ENCODE measurements around the gene FAM107B. TPM values are rescaled to one million over a fixed set of nuclear protein-coding genes. Genes with fewer than 3 reads are reported as not detected.
A peak's percentile ranks its signal among the peaks of the same experiment; 100 is the strongest.

The FAM107B gene
- total and polyA plus RNA-seq, 2 of the 4 experiments (the other 2 are of a cell fraction): 26.4 to 27.1 TPM

- ATAC-seq (ENCODE audit: low read depth): peak; percentile 83
- Histone ChIP-seq H3K4me3 (ENCODE audit: insufficient read depth, low read depth, low read length) (peak overlapping the region; percentile 1; the same call in 1 of the 2 replicates), H3K23ac (ENCODE audit: low read depth, low read length) (peak overlapping the region; percentile 98), H3K4me1 (ENCODE audit: control insufficient read depth, insufficient read depth, low read length) (peaks cover 30% of the 10 kb centered on the region), H3K56ac (ENCODE audit: extremely low read depth, insufficient read depth, low read length) (peak overlapping the region; percentile 95), H3K27ac (ENCODE audit: insufficient read depth, low read length) (peak overlapping the region; percentile 99), H4K91ac (ENCODE audit: insufficient read depth, low read depth, low read length) (peak overlapping the region; percentile 95), H4K8ac (ENCODE audit: low read depth in 2 of 2, low read length in 2 of 2) (peak overlapping the region; percentile 94), H3K9me1 (ENCODE audit: insufficient read depth, low read length) (peaks cover 33% of the 10 kb centered on the region), H3K9me3 (ENCODE audit: control insufficient read depth, insufficient read depth, low read length) (no peaks in the 10 kb centered on the region), H4K20me1 (ENCODE audit: insufficient read depth, low read length) (peaks cover 18% of the 10 kb centered on the region), H2AK5ac (ENCODE audit: low read depth, low read length) (peak overlapping the region; percentile 98), H2BK120ac (ENCODE audit: low read depth, low read length) (peak overlapping the region; percentile 99), H3K79me1 (ENCODE audit: low read depth in 1 of 2, low read length in 2 of 2) (peaks cover 29 to 74% of the 10 kb centered on the region in 2 experiments), H3K4ac (ENCODE audit: low read depth, low read length) (peak overlapping the region; percentile 97), H2BK15ac (ENCODE audit: low read depth, low read length) (peak overlapping the region; percentile 97), H3K9ac (ENCODE audit: low read depth, low read length) (peak overlapping the region; percentile 76), H3K18ac (ENCODE audit: low read depth, low read length) (peak overlapping the region; percentile 97), H3K4me2 (ENCODE audit: low read depth, low read length) (peak overlapping the region; percentile 81), H2BK5ac (ENCODE audit: low read depth, low read length, poor library complexity, severe bottlenecking) (peak overlapping the region; percentile 99), H4K5ac (ENCODE audit: low read depth, low read length) (peak overlapping the region; percentile 93), H3K27me3 (ENCODE audit: control insufficient read depth, insufficient read depth, low read length) (no peaks in the 10 kb centered on the region), H2AFZ (replicated peaks; ENCODE audit: low read length, poor library complexity) (peak overlapping the region; percentile 68), H3K36me3 (ENCODE audit: control insufficient read depth, insufficient read depth, low read length) (peaks cover 24% of the 10 kb centered on the region), H2AK9ac (replicated peaks; ENCODE audit: low read depth, low read length, poor library complexity) (peak overlapping the region; percentile 48), H2BK20ac (ENCODE audit: low read depth, low read length) (peak overlapping the region; percentile 98), H3K14ac (replicated peaks; ENCODE audit: low read depth, low read length) (peak overlapping the region; percentile 93)
- dilution Hi-C loops (cut with HindIII; ENCODE audit: low sequenced_read_pairs, unreplicated experiment): no loop called here
- peak; percentile 100 for DNase-seq
- no TSS peak for BruUV-seq (replicated peaks)
- in situ Hi-C loops (cut with MboI; ENCODE audit: low sequenced_read_pairs): no loop called here
- POLR2A ChIA-PET (ENCODE audit: unreplicated experiment): no interaction called here
- CTCF ChIA-PET: interaction anchor here (0.6 to 1.4 kb wide), 4 partner anchors 16 to 965 kb away, joined by 3 to 5 read pairs (median 4); no protein-coding TSS in a partner anchor
- WGBS, 2 experiments (ENCODE audit: extremely low coverage in 2 of 2, insufficient read length in 1 of 2): 22% methylated on average over 3 of the region's 13 CpGs; no CpG with 5 or more reads in 1 of the 2 experiments
- intact Hi-C loops (cut with micrococcal nuclease): loop anchor here (1.0 to 5.0 kb wide), 3 partner anchors 14 to 250 kb away; partner anchors contain the start of genes CDNF, HSPA14 and MSANTD7
- TF ChIP-seq CEBPB (IDR thresholded peaks at IDR 0.05; ENCODE audit: low read depth, low read length): peak; percentile 26; the same call in 1 of the 2 replicates
- TF ChIP-seq CTCF (conservative IDR thresholded peaks at IDR 0.05; ENCODE audit: low read depth, low read length): no peak
- no peak for TF ChIP-seq ELK1 (IDR thresholded peaks at IDR 0.05; ENCODE audit: borderline replicate concordance, low read depth, low read length)
- TF ChIP-seq RFX5 (IDR thresholded peaks at IDR 0.05; ENCODE audit: low read depth, low read length): 0 out of 2 replicates have a peak, but pooled peaks have one; percentile 3
- TF ChIP-seq POLR2A (IDR thresholded peaks at IDR 0.05; ENCODE audit: low read depth, low read length): peak; percentile 50
- TF ChIP-seq MXI1 (IDR thresholded peaks at IDR 0.05; ENCODE audit: borderline replicate concordance, low read depth, low read length): peak; percentile 99
- TF ChIP-seq CHD1 (IDR thresholded peaks at IDR 0.05; ENCODE audit: low read depth, low read length): no peak
- no peak for TF ChIP-seq RCOR1 (IDR thresholded peaks at IDR 0.05; ENCODE audit: insufficient replicate concordance, low read length)
- TF ChIP-seq USF2 (IDR thresholded peaks at IDR 0.05; ENCODE audit: low read depth, low read length): peak; percentile 34; the same call in 1 of the 2 replicates
- TF ChIP-seq RAD21 (IDR thresholded peaks at IDR 0.05; ENCODE audit: low read length): peak; percentile 22
- TF ChIP-seq NFE2L2 (IDR thresholded peaks at IDR 0.05; ENCODE audit: low read depth, low read length): 0 out of 2 replicates have a peak, but pooled peaks have one; percentile 1
- peak; percentile 92 for TF ChIP-seq BHLHE40 (IDR thresholded peaks at IDR 0.05; ENCODE audit: low read depth, low read length)
- TF ChIP-seq MAFK (IDR thresholded peaks at IDR 0.05; ENCODE audit: low read depth, low read length): peak; percentile 76
Measured at GRCh38 chr10:14588084-14588937, 186.4 kb downstream of the FAM107B start.

Data from IMR-90 (cell line).